A549 (cell line): ENCODE data around the gene KDF1. TPM values are rescaled to one million over a fixed set of nuclear protein-coding genes. Genes with fewer than 3 reads are reported as not detected.

Source experiments
- ATAC-seq, 2 experiments: fragments of 200-7000 bp in 1 of 2; fragments of >200 bp in 1 of 2; cut with Nextera tagmentation in 1 of 2; cut with Tn5 transposase in 1 of 2; 3 replicates each; pipeline versions ENCODE4 v1.8.0 to v1.9.1; 2018 to 2020; ENCODE audit warnings: mild to moderate bottlenecking in 1 of 2, moderate library complexity in 1 of 2
- CTCF ChIA-PET: fragments of 300-600 bp; sonication (Branson Sonifier 250); formaldehyde crosslinking; extraction: SDS; loops from one replicate; lab custom pipeline; 2021; ENCODE audit warnings: antibody characterized with exemption, inconsistent platforms; lab: Yijun Ruan, JAX
- POLR2A ChIA-PET: fragments of 350-600 bp; formaldehyde crosslinking; extraction: SDS; loops from one replicate; lab custom pipeline; 2021; ENCODE audit warnings: antibody characterized with exemption, inconsistent platforms; lab: Yijun Ruan, JAX
- DNase-seq, 2 experiments: peaks; one replicate each; pipeline versions ENCODE4 v3.0.0 to v3.0.0-alpha.2; 2011 to 2016; ENCODE audit warnings: low read depth in 1 of 2, low spot score in 1 of 2
- FAIRE-seq: peaks from 2 replicates; lab custom pipeline; 2011; peaks lifted over from hg19 to GRCh38; lab: Jason Lieb, UNC
- H3K27ac ChIP-seq, 2 experiments: fragments of >200 bp; sonication (Bioruptor Twin); formaldehyde crosslinking; 3 replicates each; pipeline ENCODE4 v1.5.1; 2016 to 2017
- H3K4me1 ChIP-seq: fragments of >200 bp; sonication (Bioruptor Twin); formaldehyde crosslinking; 3 replicates; pipeline ENCODE4 v1.6.1; 2016
- H3K4me2 ChIP-seq: fragments of >200 bp; sonication (Bioruptor Twin); formaldehyde crosslinking; 3 replicates; pipeline ENCODE4 v1.6.1; 2016
- H3K4me3 ChIP-seq: fragments of >200 bp; sonication (Bioruptor Twin); formaldehyde crosslinking; 3 replicates; pipeline ENCODE4 v1.5.1; 2016
- H3K9me3 ChIP-seq: fragments of >200 bp; sonication (Bioruptor Twin); formaldehyde crosslinking; 3 replicates; pipeline ENCODE4 v1.6.1; 2016
- CEBPB ChIP-seq, 2 experiments: fragments of >200 bp in 1 of 2; sonication (Bioruptor Twin) in 1 of 2; formaldehyde crosslinking in 1 of 2; IDR thresholded peaks; 2 replicates each; pipeline ENCODE4 v1.6.1; 2012 to 2016
- CHD2 ChIP-seq: fragments of 150-350 bp; IDR thresholded peaks from 2 replicates; pipeline ENCODE4 v1.6.1; 2014; ENCODE audit warnings: low read length; ENCODE audit not compliant: partially characterized antibody
- EHMT2 ChIP-seq: fragments of 200-600 bp; sonication (generic); IDR thresholded peaks from 2 replicates; pipeline ENCODE4 v1.6.1; 2016; ENCODE audit warnings: antibody characterized with exemption, low read depth, mild to moderate bottlenecking, moderate library complexity
- EP300 ChIP-seq, 2 experiments: fragments of >200 bp; sonication (Bioruptor Twin); formaldehyde crosslinking; IDR thresholded peaks; 2 replicates in 1 of 2; 3 replicates in 1 of 2; pipeline ENCODE4 v1.6.1; 2016 to 2017
- ESRRA ChIP-seq: fragments of 150-350 bp; IDR thresholded peaks from 2 replicates; pipeline ENCODE4 v1.6.1; 2014; ENCODE audit warnings: mild to moderate bottlenecking, low read length, borderline replicate concordance
- FOSL2 ChIP-seq, 2 experiments: fragments of 450-650 bp in 1 of 2; fragments of >200 bp in 1 of 2; sonication (Bioruptor Twin) in 1 of 2; formaldehyde crosslinking; IDR thresholded peaks; 2 replicates each; pipeline versions ENCODE4 v1.5.0 to v1.6.1; 2016 to 2020; ENCODE audit warnings: mild to moderate bottlenecking in 1 of 2, moderate library complexity in 1 of 2
- HDAC2 ChIP-seq: fragments of 200-600 bp; sonication (generic); IDR thresholded peaks from 2 replicates; pipeline ENCODE4 v1.6.1; 2016
- MAFK ChIP-seq: fragments of 450-650 bp; IDR thresholded peaks from 2 replicates; pipeline ENCODE4 v1.6.1; 2014; ENCODE audit not compliant: partially characterized antibody
- MYC ChIP-seq: IDR thresholded peaks from 2 replicates; pipeline ENCODE4 v1.6.1; 2012; ENCODE audit warnings: mild to moderate bottlenecking, inconsistent platforms, low read length, improper control_type of control experiment, borderline replicate concordance
- POLR2AphosphoS2 ChIP-seq: conservative IDR thresholded peaks from 2 replicates; pipeline ENCODE4 v1.6.1; 2012; ENCODE audit warnings: low read length, improper control_type of control experiment, inconsistent platforms
- RCOR1 ChIP-seq: fragments of 150-350 bp; IDR thresholded peaks from 2 replicates; pipeline ENCODE4 v1.6.1; 2014; ENCODE audit warnings: antibody characterized with exemption, low read length, low read depth
- TFCP2L1 ChIP-seq: fragments of 250-450 bp; sonication (Bioruptor Pico); IDR thresholded peaks from 2 replicates; pipeline ENCODE4 v1.5.0; 2021; ENCODE audit warnings: mild to moderate bottlenecking
- ZC3H11A ChIP-seq: fragments of 450-650 bp; IDR thresholded peaks from 2 replicates; pipeline ENCODE4 v1.6.1; 2014; ENCODE audit warnings: antibody characterized with exemption, mild to moderate bottlenecking
- ZFP36 ChIP-seq: fragments of 450-650 bp; IDR thresholded peaks from 2 replicates; pipeline ENCODE4 v1.6.1; 2014; ENCODE audit warnings: borderline replicate concordance; ENCODE audit not compliant: partially characterized antibody
- WGBS: methylation state at CpG from one replicate; pipeline ENCODE4 v1.1.6; 2017; ENCODE audit errors: missing lambda C conversion rate; 5-methylcytosine and 5-hydroxymethylcytosine counted together
- polyA plus RNA-seq, 4 experiments: library from polyadenylated mRNA; depleted of rRNA in 3 of 4; stranded (reverse); fragments of >200 nt; fragmentation: RNase III in 1 of 4; extraction: RNeasy Plus Mini Kit Qiagen cat#74134 plus additional on column Dnase treatment in 1 of 4; gene quantifications; 2 replicates in 3 of 4; 3 replicates in 1 of 4; pipeline ENCODE4 v1.2.3, GENCODE V29; 2011 to 2017
- TF ChIP-seq, protein P1 (sequence below): fragments of 150-350 bp; IDR thresholded peaks from 2 replicates; pipeline ENCODE4 v1.6.1; 2014; ENCODE audit warnings: low read depth, mild to moderate bottlenecking, low read length
- TF ChIP-seq, protein P2 (sequence below): fragments of 250-450 bp; sonication (Bioruptor Pico); IDR thresholded peaks from 2 replicates; pipeline ENCODE4 v1.5.0; 2020; ENCODE audit warnings: low read depth, mild to moderate bottlenecking, moderate library complexity
- TF ChIP-seq, protein P3 (sequence below): IDR thresholded peaks from 2 replicates; pipeline ENCODE4 v1.6.1; 2012

Gene KDF1
- polyA plus RNA-seq, 2 of the 4 experiments (the other 2 are of a cell fraction), result not detected

DNA sequence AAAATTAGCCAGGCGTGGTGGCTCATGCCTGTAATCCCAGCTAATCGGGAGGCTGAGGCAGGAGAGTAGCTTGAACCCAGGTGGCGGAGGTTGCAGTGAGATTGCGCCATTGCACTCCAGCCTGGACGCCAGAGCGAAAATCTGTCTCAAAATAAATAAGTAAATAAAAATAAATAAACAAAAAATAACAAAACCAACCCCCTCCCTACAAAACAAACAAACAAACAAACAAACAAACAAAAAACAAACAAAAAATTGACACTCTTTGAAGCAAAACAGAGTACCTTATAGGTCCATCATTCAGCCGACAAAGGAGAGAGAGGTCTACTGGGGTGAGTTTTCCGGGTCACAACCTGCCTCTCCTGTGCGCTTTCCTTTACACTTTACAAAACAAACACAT lies 5.4 kb upstream of the KDF1 start:
- ChIA-PET POLR2A (no interaction called here), CTCF (interaction anchor here (2.0 to 5.6 kb wide), 8 partner anchors 9 to 72 kb away, joined by 9 to 188 read pairs (median 38); partner anchors contain the start of genes TENT5B and TRNP1)
- 92% methylated on average over 9 of the region's 9 CpGs for WGBS
- peaks cover 39% of the 10 kb centered on the region for H3K4me1 ChIP-seq
- DNase-seq (no peak), ATAC-seq (no peak), FAIRE-seq (no peak)
- H3K9me3 ChIP-seq, result no peaks in the 10 kb centered on the region
- no peak overlapping the region for H3K4me3 ChIP-seq
- H3K27ac ChIP-seq, result peak overlapping the region in 1 of 2 experiments; percentile 48; a peak in 3 of 6 replicates
- H3K4me2 ChIP-seq, result no peak overlapping the region
- no peak for TF ChIP-seq CHD2
- TF ChIP-seq, protein P1, sequence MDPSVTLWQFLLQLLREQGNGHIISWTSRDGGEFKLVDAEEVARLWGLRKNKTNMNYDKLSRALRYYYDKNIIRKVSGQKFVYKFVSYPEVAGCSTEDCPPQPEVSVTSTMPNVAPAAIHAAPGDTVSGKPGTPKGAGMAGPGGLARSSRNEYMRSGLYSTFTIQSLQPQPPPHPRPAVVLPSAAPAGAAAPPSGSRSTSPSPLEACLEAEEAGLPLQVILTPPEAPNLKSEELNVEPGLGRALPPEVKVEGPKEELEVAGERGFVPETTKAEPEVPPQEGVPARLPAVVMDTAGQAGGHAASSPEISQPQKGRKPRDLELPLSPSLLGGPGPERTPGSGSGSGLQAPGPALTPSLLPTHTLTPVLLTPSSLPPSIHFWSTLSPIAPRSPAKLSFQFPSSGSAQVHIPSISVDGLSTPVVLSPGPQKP, result no peak
- TF ChIP-seq ZC3H11A, result no peak
- no peak for TF ChIP-seq ESRRA
- TF ChIP-seq TFCP2L1, result no peak
- TF ChIP-seq MAFK, result no peak
- TF ChIP-seq, protein P2, sequence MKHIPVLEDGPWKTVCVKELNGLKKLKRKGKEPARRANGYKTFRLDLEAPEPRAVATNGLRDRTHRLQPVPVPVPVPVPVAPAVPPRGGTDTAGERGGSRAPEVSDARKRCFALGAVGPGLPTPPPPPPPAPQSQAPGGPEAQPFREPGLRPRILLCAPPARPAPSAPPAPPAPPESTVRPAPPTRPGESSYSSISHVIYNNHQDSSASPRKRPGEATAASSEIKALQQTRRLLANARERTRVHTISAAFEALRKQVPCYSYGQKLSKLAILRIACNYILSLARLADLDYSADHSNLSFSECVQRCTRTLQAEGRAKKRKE (CRISPR knock-in tag), result no peak
- TF ChIP-seq EP300 (IDR thresholded peaks at IDR 0.05), result no peak

DNA sequence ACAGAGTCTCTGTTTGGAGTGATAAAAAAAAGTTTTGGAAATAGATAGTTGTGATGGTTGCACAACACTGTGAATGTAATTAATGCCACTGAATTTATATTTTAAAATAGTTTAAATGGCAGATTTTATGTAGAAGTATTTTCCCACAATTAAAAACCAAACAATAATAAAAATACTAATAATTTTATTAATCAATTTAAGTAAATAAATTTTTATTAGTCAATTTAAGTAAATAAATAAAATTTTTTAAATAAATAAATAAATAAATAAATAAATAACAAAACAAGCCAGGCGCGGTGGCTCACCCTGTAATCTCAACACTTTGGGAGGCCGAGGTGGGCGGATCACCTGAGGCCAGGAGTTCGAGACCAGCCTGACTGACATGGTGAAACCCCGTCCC lies 4.9 kb upstream of the KDF1 start:
- DNase-seq, result no peak
- FAIRE-seq, result no peak
- WGBS, result 84% methylated on average over 6 of the region's 6 CpGs
- Histone ChIP-seq H3K27ac (no peak overlapping the region; a peak in 1 of 6 replicates), H3K9me3 (no peaks in the 10 kb centered on the region), H3K4me2 (no peak overlapping the region), H3K4me3 (no peak overlapping the region), H3K4me1 (peaks cover 39% of the 10 kb centered on the region)
- POLR2A ChIA-PET, result no interaction called here
- ATAC-seq, result no peak
- TF ChIP-seq HDAC2, result no peak
- no peak for TF ChIP-seq ZFP36
- TF ChIP-seq POLR2AphosphoS2, result no peak
- TF ChIP-seq EHMT2, result no peak
- TF ChIP-seq MYC, result no peak
- CTCF ChIA-PET, result interaction anchor here (3.3 to 5.6 kb wide), 4 partner anchors 9 to 31 kb away, joined by 26 to 188 read pairs (median 58); partner anchors contain the start of gene TRNP1

DNA sequence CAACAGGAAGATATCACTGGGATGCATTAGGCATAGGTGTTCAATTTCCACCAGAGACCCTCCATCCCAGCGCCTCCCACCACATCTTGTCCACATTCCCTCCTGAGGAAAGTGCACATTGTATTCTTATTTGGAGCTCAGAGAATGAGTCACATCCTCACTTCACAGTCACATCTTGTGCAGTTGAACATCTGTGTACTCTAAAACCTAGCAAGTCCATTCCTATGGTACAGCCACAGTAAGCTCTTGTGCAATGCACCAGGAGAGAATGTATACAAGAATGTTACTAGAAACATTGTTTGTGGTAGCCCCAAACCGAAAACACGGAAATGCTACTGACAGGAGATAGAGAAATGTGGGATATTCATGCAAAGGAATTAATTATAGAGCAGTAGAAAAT lies 1.6 kb upstream of the KDF1 start:
- peak overlapping the region; percentile 51 to 65; a peak in 3 of 6 replicates for H3K27ac ChIP-seq
- H3K9me3 ChIP-seq, result no peaks in the 10 kb centered on the region
- H3K4me3 ChIP-seq, result no peak overlapping the region
- CTCF ChIA-PET, result interaction anchor here (0.6 to 3.0 kb wide), 5 partner anchors 23 to 331 kb away, joined by 3 to 16 read pairs (median 4); no protein-coding TSS in a partner anchor
- ATAC-seq (peak; percentile 68 to 78; a peak in 5 of 6 replicates), DNase-seq (peak; percentile 32 to 61), FAIRE-seq (no peak)
- H3K4me1 ChIP-seq, result peaks cover 25% of the 10 kb centered on the region
- POLR2A ChIA-PET, result no interaction called here
- 6% methylated on average over 3 of the region's 3 CpGs for WGBS
- no peak for TF ChIP-seq FOSL2 (IDR thresholded peaks at IDR 0.05)
- peak; percentile 36; the same call in 1 of the 2 replicates for TF ChIP-seq FOSL2 (CRISPR knock-in tag; IDR thresholded peaks at IDR 0.05)
- TF ChIP-seq, protein P3, sequence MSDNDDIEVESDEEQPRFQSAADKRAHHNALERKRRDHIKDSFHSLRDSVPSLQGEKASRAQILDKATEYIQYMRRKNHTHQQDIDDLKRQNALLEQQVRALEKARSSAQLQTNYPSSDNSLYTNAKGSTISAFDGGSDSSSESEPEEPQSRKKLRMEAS, result peak; percentile 14; the same call in 1 of the 2 replicates
- TF ChIP-seq RCOR1, result no peak
- peak; percentile 67 to 92; a peak in 3 of 4 replicates for TF ChIP-seq CEBPB (IDR thresholded peaks at IDR 0.05)
- peak overlapping the region; percentile 36 for H3K4me2 ChIP-seq

DNA sequence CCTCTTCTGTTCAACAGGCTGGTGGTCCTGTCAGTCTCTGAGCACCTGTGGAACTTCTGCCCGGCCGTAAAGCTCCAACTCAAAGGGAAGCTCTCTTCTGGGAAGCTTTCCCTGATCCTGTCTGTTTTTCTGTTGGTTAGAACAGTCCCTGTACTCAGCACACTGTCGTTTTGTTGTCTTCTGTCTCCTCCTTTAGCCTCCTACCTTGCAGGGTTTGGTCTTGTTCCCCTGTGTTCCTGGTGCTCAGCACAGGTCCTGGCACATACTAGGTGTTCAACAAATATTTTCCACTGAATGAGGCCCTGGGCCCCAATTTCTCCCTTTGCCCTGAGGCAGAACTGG lies 328 bp upstream of the KDF1 start:
- WGBS, result 82% methylated on average over 3 of the region's 3 CpGs
- Histone ChIP-seq H3K4me1 (peaks cover 25% of the 10 kb centered on the region), H3K4me3 (no peak overlapping the region), H3K9me3 (no peaks in the 10 kb centered on the region), H3K4me2 (no peak overlapping the region; the same call in 1 of the 3 replicates), H3K27ac (peak overlapping the region; percentile 48 to 73; a peak in 4 of 6 replicates)
- ATAC-seq (peak in 1 of 2 experiments; percentile 16; a peak in 1 of 6 replicates), FAIRE-seq (no peak), DNase-seq (no peak)
- ChIA-PET POLR2A (no interaction called here), CTCF (interaction anchor here (1.5 to 3.0 kb wide), 3 partner anchors 9 to 86 kb away, joined by 5 to 16 read pairs (median 5); no protein-coding TSS in a partner anchor)
- no peak for TF ChIP-seq EP300 (IDR thresholded peaks at IDR 0.05)
